Measurements from ENCODE around the gene CSNK1G2. TPM values are rescaled to one million over a fixed set of nuclear protein-coding genes. Genes with fewer than 3 reads are reported as not detected.
"Not testable (repeated sequence)": the region's sequence is repeated elsewhere in the genome, so short reads cannot be mapped to it uniquely, and the experiment has no call there.

CSNK1G2 gene
- total RNA-seq, 1 experiment from 2014 or later, result 126 TPM

DNA sequence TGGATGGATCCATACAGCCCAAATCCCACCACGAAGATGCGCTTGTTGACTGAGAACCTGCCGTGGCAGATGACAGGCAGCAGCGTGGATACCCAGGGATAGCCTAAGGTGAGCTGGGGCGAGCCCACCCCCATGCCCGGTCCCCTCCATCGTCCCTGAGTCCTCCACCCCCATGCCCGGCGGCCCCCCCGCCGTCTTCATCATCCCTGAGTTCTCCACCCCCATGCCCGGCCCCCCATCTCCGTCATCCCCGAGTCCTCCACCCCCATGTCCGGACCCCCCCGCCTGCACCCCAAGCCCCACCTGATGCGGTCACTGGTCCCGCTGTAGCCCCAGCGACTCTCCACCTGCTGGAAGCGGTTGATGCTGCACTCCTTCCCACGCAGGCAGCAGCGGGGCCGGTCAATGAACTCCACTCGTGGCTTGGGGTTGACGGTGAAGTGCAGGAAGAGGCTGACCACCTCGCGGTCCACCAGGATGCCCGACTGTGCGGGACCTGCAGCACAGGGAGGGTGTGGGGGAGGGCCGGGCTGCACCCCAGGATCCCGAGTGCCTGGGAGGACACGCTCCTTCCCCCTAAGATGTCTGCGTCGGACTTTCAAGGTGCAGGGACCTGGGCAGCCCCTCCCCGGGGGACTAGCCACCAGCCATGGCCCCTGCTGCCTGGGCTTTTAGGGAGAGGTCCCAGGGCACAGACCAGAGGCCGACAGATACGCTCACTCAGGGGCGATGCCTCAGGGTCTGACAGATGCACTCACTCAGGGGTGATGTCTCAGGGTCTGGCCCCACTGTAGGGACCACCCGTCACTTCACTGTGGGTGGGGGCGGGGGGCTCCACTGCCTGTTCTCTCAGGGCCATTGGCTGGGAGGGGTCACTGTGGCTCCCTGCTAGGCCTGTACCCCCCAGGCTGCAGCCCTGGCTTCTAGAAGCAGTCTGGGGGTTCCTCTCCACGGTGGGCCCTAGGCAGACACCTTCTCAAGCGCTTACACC, 46.5 kb downstream of the CSNK1G2 start (continued):
- TF ChIP-seq, protein P1, sequence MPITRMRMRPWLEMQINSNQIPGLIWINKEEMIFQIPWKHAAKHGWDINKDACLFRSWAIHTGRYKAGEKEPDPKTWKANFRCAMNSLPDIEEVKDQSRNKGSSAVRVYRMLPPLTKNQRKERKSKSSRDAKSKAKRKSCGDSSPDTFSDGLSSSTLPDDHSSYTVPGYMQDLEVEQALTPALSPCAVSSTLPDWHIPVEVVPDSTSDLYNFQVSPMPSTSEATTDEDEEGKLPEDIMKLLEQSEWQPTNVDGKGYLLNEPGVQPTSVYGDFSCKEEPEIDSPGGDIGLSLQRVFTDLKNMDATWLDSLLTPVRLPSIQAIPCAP (CRISPR knock-in tag; IDR thresholded peaks at IDR 0.05), result no peak
- TF ChIP-seq, protein P2, sequence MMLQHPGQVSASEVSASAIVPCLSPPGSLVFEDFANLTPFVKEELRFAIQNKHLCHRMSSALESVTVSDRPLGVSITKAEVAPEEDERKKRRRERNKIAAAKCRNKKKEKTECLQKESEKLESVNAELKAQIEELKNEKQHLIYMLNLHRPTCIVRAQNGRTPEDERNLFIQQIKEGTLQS (CRISPR knock-in tag; conservative IDR thresholded peaks at IDR 0.05), result no peak
- TF ChIP-seq ZNF416 (CRISPR knock-in tag; IDR thresholded peaks at IDR 0.05) (no peak), TCF7 (CRISPR knock-in tag; IDR thresholded peaks at IDR 0.05; ENCODE audit: low read depth) (no peak), TEAD4 (CRISPR knock-in tag; IDR thresholded peaks at IDR 0.05) (no peak), FOXJ3 (CRISPR knock-in tag; IDR thresholded peaks at IDR 0.05; ENCODE audit: borderline replicate concordance) (no peak), NFATC4 (CRISPR knock-in tag; IDR thresholded peaks at IDR 0.05) (no peak), MXD4 (CRISPR knock-in tag; IDR thresholded peaks at IDR 0.05; ENCODE audit: borderline replicate concordance) (no peak), NFYB (CRISPR knock-in tag; conservative IDR thresholded peaks at IDR 0.05; ENCODE audit: low read depth) (no peak), ETV6 (CRISPR knock-in tag; IDR thresholded peaks at IDR 0.05) (no peak)
- TF ChIP-seq, protein P3, sequence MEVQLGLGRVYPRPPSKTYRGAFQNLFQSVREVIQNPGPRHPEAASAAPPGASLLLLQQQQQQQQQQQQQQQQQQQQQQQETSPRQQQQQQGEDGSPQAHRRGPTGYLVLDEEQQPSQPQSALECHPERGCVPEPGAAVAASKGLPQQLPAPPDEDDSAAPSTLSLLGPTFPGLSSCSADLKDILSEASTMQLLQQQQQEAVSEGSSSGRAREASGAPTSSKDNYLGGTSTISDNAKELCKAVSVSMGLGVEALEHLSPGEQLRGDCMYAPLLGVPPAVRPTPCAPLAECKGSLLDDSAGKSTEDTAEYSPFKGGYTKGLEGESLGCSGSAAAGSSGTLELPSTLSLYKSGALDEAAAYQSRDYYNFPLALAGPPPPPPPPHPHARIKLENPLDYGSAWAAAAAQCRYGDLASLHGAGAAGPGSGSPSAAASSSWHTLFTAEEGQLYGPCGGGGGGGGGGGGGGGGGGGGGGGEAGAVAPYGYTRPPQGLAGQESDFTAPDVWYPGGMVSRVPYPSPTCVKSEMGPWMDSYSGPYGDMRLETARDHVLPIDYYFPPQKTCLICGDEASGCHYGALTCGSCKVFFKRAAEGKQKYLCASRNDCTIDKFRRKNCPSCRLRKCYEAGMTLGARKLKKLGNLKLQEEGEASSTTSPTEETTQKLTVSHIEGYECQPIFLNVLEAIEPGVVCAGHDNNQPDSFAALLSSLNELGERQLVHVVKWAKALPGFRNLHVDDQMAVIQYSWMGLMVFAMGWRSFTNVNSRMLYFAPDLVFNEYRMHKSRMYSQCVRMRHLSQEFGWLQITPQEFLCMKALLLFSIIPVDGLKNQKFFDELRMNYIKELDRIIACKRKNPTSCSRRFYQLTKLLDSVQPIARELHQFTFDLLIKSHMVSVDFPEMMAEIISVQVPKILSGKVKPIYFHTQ (CRISPR knock-in tag; IDR thresholded peaks at IDR 0.05), result no peak
- TF ChIP-seq, protein P4, sequence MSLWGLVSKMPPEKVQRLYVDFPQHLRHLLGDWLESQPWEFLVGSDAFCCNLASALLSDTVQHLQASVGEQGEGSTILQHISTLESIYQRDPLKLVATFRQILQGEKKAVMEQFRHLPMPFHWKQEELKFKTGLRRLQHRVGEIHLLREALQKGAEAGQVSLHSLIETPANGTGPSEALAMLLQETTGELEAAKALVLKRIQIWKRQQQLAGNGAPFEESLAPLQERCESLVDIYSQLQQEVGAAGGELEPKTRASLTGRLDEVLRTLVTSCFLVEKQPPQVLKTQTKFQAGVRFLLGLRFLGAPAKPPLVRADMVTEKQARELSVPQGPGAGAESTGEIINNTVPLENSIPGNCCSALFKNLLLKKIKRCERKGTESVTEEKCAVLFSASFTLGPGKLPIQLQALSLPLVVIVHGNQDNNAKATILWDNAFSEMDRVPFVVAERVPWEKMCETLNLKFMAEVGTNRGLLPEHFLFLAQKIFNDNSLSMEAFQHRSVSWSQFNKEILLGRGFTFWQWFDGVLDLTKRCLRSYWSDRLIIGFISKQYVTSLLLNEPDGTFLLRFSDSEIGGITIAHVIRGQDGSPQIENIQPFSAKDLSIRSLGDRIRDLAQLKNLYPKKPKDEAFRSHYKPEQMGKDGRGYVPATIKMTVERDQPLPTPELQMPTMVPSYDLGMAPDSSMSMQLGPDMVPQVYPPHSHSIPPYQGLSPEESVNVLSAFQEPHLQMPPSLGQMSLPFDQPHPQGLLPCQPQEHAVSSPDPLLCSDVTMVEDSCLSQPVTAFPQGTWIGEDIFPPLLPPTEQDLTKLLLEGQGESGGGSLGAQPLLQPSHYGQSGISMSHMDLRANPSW (CRISPR knock-in tag; conservative IDR thresholded peaks at IDR 0.05; ENCODE audit: low read depth), result no peak
- TF ChIP-seq, protein P5, sequence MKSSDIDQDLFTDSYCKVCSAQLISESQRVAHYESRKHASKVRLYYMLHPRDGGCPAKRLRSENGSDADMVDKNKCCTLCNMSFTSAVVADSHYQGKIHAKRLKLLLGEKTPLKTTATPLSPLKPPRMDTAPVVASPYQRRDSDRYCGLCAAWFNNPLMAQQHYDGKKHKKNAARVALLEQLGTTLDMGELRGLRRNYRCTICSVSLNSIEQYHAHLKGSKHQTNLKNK (CRISPR knock-in tag; IDR thresholded peaks at IDR 0.05), result no peak
- TF ChIP-seq, protein P6, sequence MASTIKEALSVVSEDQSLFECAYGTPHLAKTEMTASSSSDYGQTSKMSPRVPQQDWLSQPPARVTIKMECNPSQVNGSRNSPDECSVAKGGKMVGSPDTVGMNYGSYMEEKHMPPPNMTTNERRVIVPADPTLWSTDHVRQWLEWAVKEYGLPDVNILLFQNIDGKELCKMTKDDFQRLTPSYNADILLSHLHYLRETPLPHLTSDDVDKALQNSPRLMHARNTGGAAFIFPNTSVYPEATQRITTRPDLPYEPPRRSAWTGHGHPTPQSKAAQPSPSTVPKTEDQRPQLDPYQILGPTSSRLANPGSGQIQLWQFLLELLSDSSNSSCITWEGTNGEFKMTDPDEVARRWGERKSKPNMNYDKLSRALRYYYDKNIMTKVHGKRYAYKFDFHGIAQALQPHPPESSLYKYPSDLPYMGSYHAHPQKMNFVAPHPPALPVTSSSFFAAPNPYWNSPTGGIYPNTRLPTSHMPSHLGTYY (CRISPR knock-in tag; IDR thresholded peaks at IDR 0.05), result no peak
- TF ChIP-seq, protein P7, sequence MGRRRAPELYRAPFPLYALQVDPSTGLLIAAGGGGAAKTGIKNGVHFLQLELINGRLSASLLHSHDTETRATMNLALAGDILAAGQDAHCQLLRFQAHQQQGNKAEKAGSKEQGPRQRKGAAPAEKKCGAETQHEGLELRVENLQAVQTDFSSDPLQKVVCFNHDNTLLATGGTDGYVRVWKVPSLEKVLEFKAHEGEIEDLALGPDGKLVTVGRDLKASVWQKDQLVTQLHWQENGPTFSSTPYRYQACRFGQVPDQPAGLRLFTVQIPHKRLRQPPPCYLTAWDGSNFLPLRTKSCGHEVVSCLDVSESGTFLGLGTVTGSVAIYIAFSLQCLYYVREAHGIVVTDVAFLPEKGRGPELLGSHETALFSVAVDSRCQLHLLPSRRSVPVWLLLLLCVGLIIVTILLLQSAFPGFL (CRISPR knock-in tag; IDR thresholded peaks at IDR 0.05; ENCODE audit: borderline replicate concordance), result no peak

DNA sequence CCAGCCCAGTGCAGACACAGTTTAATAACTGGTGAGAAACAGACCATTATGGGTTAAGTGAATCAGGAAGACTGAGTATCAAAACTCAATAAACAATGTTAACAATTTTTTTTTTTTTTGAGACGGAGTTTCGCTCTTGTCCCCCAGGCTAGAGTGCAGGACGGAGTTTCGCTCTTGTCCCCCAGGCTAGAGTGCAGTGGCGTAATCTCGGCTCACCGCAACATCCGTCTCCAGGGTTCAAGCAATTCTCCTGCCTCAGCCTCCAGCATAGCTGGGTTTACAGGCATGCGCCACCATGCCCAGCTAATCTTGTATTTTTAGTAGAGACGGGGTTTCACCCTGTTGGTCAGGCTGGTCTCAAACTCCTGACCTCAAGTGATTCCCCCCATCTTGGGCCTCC, 47.5 kb downstream of the CSNK1G2 start:
- H3K4me1 Mint-ChIP-seq; H3K4me3 Mint-ChIP-seq; ATAC-seq; POLR2A ChIA-PET; DNase-seq (ENCODE audit: low spot score); H3K9me3 Mint-ChIP-seq; H3K27me3 Mint-ChIP-seq (ENCODE audit: low read depth): not testable (repeated sequence)
- Mint-ChIP-seq H3K27ac (0 out of 2 replicates have a peak overlapping the region, but pooled peaks have one; percentile 49), H3K36me3 (peaks cover 22% of the 10 kb centered on the region)
- CTCF ChIA-PET, result interaction anchor here (0.9 to 1.6 kb wide), 2 partner anchors 42 to 58 kb away, joined by 3 to 7 read pairs; no protein-coding TSS in a partner anchor

Measured in WTC11 (cell line).